Measurements from ENCODE around the gene METTL26. TPM values are rescaled to one million over a fixed set of nuclear protein-coding genes. Genes with fewer than 3 reads are reported as not detected.

The METTL26 gene
- total RNA-seq, 1 experiment from 2014 or later: 115 TPM

DNA sequence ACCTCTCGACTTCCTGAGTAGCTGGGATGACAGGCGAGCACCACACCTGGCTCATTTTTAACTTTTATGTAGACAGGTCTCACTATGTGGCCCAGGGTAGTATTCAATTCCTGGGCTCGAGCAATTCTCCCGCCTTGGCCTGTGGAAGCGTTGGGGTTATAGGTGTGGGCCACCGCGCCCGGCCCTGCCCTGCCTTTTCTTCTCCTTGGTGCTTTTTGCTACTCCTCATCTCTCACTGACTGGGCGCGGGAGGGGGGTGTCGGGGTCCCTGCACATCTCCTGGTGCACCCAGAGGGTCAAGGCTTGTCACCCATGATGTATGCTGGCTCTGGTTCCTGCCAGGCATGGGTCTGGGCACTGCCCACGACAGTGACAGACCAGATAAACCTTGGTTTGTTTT lies 8.5 kb upstream of the METTL26 start:
- TF ChIP-seq ZNF219 (CRISPR knock-in tag; IDR thresholded peaks at IDR 0.05; ENCODE audit: borderline replicate concordance): no peak
- TF ChIP-seq, protein P1, sequence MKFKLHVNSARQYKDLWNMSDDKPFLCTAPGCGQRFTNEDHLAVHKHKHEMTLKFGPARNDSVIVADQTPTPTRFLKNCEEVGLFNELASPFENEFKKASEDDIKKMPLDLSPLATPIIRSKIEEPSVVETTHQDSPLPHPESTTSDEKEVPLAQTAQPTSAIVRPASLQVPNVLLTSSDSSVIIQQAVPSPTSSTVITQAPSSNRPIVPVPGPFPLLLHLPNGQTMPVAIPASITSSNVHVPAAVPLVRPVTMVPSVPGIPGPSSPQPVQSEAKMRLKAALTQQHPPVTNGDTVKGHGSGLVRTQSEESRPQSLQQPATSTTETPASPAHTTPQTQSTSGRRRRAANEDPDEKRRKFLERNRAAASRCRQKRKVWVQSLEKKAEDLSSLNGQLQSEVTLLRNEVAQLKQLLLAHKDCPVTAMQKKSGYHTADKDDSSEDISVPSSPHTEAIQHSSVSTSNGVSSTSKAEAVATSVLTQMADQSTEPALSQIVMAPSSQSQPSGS (CRISPR knock-in tag; IDR thresholded peaks at IDR 0.05; ENCODE audit: borderline replicate concordance, low read depth): no peak
- TF ChIP-seq GTF2I (CRISPR knock-in tag; conservative IDR thresholded peaks at IDR 0.05): no peak
- no peak for TF ChIP-seq HMGA2 (CRISPR knock-in tag; IDR thresholded peaks at IDR 0.05)
- TF ChIP-seq ZNF671 (CRISPR knock-in tag; IDR thresholded peaks at IDR 0.05): no peak
- TF ChIP-seq, protein P2, sequence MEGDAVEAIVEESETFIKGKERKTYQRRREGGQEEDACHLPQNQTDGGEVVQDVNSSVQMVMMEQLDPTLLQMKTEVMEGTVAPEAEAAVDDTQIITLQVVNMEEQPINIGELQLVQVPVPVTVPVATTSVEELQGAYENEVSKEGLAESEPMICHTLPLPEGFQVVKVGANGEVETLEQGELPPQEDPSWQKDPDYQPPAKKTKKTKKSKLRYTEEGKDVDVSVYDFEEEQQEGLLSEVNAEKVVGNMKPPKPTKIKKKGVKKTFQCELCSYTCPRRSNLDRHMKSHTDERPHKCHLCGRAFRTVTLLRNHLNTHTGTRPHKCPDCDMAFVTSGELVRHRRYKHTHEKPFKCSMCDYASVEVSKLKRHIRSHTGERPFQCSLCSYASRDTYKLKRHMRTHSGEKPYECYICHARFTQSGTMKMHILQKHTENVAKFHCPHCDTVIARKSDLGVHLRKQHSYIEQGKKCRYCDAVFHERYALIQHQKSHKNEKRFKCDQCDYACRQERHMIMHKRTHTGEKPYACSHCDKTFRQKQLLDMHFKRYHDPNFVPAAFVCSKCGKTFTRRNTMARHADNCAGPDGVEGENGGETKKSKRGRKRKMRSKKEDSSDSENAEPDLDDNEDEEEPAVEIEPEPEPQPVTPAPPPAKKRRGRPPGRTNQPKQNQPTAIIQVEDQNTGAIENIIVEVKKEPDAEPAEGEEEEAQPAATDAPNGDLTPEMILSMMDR (IDR thresholded peaks at IDR 0.05): no peak
- no peak for TF ChIP-seq JAZF1 (CRISPR knock-in tag; IDR thresholded peaks at IDR 0.05)
- TF ChIP-seq, protein P3, sequence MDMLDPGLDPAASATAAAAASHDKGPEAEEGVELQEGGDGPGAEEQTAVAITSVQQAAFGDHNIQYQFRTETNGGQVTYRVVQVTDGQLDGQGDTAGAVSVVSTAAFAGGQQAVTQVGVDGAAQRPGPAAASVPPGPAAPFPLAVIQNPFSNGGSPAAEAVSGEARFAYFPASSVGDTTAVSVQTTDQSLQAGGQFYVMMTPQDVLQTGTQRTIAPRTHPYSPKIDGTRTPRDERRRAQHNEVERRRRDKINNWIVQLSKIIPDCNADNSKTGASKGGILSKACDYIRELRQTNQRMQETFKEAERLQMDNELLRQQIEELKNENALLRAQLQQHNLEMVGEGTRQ (CRISPR knock-in tag; IDR thresholded peaks at IDR 0.05): no peak
- TF ChIP-seq, protein P4, sequence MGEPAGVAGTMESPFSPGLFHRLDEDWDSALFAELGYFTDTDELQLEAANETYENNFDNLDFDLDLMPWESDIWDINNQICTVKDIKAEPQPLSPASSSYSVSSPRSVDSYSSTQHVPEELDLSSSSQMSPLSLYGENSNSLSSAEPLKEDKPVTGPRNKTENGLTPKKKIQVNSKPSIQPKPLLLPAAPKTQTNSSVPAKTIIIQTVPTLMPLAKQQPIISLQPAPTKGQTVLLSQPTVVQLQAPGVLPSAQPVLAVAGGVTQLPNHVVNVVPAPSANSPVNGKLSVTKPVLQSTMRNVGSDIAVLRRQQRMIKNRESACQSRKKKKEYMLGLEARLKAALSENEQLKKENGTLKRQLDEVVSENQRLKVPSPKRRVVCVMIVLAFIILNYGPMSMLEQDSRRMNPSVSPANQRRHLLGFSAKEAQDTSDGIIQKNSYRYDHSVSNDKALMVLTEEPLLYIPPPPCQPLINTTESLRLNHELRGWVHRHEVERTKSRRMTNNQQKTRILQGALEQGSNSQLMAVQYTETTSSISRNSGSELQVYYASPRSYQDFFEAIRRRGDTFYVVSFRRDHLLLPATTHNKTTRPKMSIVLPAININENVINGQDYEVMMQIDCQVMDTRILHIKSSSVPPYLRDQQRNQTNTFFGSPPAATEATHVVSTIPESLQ (CRISPR knock-in tag; IDR thresholded peaks at IDR 0.05): no peak
- TF ChIP-seq, protein P5, sequence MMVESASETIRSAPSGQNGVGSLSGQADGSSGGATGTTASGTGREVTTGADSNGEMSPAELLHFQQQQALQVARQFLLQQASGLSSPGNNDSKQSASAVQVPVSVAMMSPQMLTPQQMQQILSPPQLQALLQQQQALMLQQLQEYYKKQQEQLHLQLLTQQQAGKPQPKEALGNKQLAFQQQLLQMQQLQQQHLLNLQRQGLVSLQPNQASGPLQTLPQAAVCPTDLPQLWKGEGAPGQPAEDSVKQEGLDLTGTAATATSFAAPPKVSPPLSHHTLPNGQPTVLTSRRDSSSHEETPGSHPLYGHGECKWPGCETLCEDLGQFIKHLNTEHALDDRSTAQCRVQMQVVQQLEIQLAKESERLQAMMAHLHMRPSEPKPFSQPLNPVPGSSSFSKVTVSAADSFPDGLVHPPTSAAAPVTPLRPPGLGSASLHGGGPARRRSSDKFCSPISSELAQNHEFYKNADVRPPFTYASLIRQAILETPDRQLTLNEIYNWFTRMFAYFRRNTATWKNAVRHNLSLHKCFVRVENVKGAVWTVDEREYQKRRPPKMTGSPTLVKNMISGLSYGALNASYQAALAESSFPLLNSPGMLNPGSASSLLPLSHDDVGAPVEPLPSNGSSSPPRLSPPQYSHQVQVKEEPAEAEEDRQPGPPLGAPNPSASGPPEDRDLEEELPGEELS (CRISPR knock-in tag; IDR thresholded peaks at IDR 0.05): no peak
- TF ChIP-seq, protein P6, sequence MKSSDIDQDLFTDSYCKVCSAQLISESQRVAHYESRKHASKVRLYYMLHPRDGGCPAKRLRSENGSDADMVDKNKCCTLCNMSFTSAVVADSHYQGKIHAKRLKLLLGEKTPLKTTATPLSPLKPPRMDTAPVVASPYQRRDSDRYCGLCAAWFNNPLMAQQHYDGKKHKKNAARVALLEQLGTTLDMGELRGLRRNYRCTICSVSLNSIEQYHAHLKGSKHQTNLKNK (CRISPR knock-in tag; IDR thresholded peaks at IDR 0.05): no peak
- ChIA-PET CTCF (no interaction called here), POLR2A (no interaction called here)
- no peak for ATAC-seq
- Mint-ChIP-seq H3K4me1 (peaks cover 10% of the 10 kb centered on the region; the same call in 1 of the 2 replicates), H3K4me3 (0 out of 2 replicates have a peak overlapping the region, but pooled peaks have one; percentile 5), H3K27me3 (ENCODE audit: low read depth) (no peaks in the 10 kb centered on the region), H3K36me3 (no peaks in the 10 kb centered on the region), H3K9me3 (no peaks in the 10 kb centered on the region), H3K27ac (no peak overlapping the region)
- DNase-seq (ENCODE audit: low spot score): no peak

DNA sequence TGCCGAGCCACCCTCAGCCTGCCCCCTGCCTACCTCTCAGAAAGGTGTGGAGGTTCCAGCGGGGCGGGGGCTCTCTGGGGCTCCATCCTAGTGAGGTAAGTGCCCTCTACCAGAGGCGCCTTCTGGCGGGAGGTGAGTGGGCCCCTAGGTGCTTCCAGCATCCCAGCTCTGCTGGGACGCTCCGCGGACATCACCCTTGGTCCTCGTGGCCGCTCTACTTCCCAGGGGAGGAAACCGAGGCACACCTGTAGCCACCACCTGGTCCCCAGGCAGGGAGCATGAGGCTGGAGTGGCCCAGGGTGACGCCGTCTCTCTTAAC lies 6.9 kb upstream of the METTL26 start:
- Mint-ChIP-seq H3K27ac (no peak overlapping the region), H3K9me3 (no peaks in the 10 kb centered on the region), H3K4me3 (peak overlapping the region; percentile 69), H3K36me3 (no peaks in the 10 kb centered on the region), H3K27me3 (ENCODE audit: low read depth) (no peaks in the 10 kb centered on the region), H3K4me1 (peaks cover 19% of the 10 kb centered on the region)
- ATAC-seq: no peak
- TF ChIP-seq NFE2L1 (CRISPR knock-in tag; IDR thresholded peaks at IDR 0.05): no peak
- TF ChIP-seq, protein P7, sequence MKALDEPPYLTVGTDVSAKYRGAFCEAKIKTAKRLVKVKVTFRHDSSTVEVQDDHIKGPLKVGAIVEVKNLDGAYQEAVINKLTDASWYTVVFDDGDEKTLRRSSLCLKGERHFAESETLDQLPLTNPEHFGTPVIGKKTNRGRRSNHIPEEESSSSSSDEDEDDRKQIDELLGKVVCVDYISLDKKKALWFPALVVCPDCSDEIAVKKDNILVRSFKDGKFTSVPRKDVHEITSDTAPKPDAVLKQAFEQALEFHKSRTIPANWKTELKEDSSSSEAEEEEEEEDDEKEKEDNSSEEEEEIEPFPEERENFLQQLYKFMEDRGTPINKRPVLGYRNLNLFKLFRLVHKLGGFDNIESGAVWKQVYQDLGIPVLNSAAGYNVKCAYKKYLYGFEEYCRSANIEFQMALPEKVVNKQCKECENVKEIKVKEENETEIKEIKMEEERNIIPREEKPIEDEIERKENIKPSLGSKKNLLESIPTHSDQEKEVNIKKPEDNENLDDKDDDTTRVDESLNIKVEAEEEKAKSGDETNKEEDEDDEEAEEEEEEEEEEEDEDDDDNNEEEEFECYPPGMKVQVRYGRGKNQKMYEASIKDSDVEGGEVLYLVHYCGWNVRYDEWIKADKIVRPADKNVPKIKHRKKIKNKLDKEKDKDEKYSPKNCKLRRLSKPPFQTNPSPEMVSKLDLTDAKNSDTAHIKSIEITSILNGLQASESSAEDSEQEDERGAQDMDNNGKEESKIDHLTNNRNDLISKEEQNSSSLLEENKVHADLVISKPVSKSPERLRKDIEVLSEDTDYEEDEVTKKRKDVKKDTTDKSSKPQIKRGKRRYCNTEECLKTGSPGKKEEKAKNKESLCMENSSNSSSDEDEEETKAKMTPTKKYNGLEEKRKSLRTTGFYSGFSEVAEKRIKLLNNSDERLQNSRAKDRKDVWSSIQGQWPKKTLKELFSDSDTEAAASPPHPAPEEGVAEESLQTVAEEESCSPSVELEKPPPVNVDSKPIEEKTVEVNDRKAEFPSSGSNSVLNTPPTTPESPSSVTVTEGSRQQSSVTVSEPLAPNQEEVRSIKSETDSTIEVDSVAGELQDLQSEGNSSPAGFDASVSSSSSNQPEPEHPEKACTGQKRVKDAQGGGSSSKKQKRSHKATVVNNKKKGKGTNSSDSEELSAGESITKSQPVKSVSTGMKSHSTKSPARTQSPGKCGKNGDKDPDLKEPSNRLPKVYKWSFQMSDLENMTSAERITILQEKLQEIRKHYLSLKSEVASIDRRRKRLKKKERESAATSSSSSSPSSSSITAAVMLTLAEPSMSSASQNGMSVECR (CRISPR knock-in tag; IDR thresholded peaks at IDR 0.05; ENCODE audit: borderline replicate concordance): no peak
- POLR2A ChIA-PET: no interaction called here
- DNase-seq (ENCODE audit: low spot score): no peak
- CTCF ChIA-PET: interaction anchor here (0.6 to 1.9 kb wide), 5 partner anchors 18 to 438 kb away, joined by 3 to 8 read pairs (median 4); no protein-coding TSS in a partner anchor

Measured in WTC11 (cell line).